T follicular helper cell (primary cell): ENCODE results near the gene TULP4.
"Not testable (repeated sequence)": the region's sequence is repeated elsewhere in the genome, so short reads cannot be mapped to it uniquely, and the experiment has no call there.

Source experiments
- DNase-seq: peaks from one replicate; pipeline ENCODE4 v3.0.0-alpha.2; 2020; ENCODE audit warnings: low read depth

Gene TULP4

GRCh38 chr6:158502263-158502950 lies 190.1 kb downstream of the TULP4 start:
- no peak for DNase-seq

- no peak for DNase-seq
Observed at GRCh38 chr6:158503222-158503621, 191.0 kb downstream of the TULP4 start.

GRCh38 chr6:158503846-158504245 lies 191.6 kb downstream of the TULP4 start:
- DNase-seq = no peak

- DNase-seq = no peak
Observed at GRCh38 chr6:158505194-158505593, 192.9 kb downstream of the TULP4 start.

GRCh38 chr6:158506601-158507000 lies 194.3 kb downstream of the TULP4 start:
- DNase-seq = no peak

GRCh38 chr6:158507174-158507573 lies 194.9 kb downstream of the TULP4 start:
- no peak for DNase-seq

GRCh38 chr6:158508450-158508849 lies 196.2 kb downstream of the TULP4 start:
- DNase-seq = no peak

- DNase-seq = no peak
Observed at GRCh38 chr6:158509465-158509864, 197.2 kb downstream of the TULP4 start.

GRCh38 chr6:158512809-158513208 lies 200.5 kb downstream of the TULP4 start:
- DNase-seq = no peak

- DNase-seq = no peak
Observed at GRCh38 chr6:158514176-158514575, 201.9 kb downstream of the TULP4 start.

GRCh38 chr6:158514991-158515390 lies 202.7 kb downstream of the TULP4 start:
- DNase-seq = no peak

- DNase-seq = no peak
Observed at GRCh38 chr6:158516098-158516497, 203.8 kb downstream of the TULP4 start.

GRCh38 chr6:158517038-158517437 lies 204.8 kb downstream of the TULP4 start:
- no peak for DNase-seq

GRCh38 chr6:158517581-158517980 lies 205.3 kb downstream of the TULP4 start:
- no peak for DNase-seq

- DNase-seq = peak; percentile 27
Observed at GRCh38 chr6:158518191-158519127, 206.2 kb downstream of the TULP4 start.

- no peak for DNase-seq
Observed at GRCh38 chr6:158519300-158519699, 207.0 kb downstream of the TULP4 start.

- DNase-seq = no peak
Observed at GRCh38 chr6:158519761-158520160, 207.5 kb downstream of the TULP4 start.

GRCh38 chr6:158520975-158521374 lies 208.7 kb downstream of the TULP4 start:
- not testable (repeated sequence) for DNase-seq

- no peak for DNase-seq
Observed at GRCh38 chr6:158521759-158522158, 209.5 kb downstream of the TULP4 start.

GRCh38 chr6:158522616-158523015 lies 210.4 kb downstream of the TULP4 start:
- DNase-seq = no peak

- no peak for DNase-seq
Observed at GRCh38 chr6:158524311-158524710, 212.0 kb downstream of the TULP4 start.

- not testable (repeated sequence) for DNase-seq
Observed at GRCh38 chr6:158527858-158528257, 215.6 kb downstream of the TULP4 start.

GRCh38 chr6:158528826-158529225 lies 216.6 kb downstream of the TULP4 start:
- DNase-seq = no peak
